ENCODE measurements around the gene ORAI3. TPM values are rescaled to one million over a fixed set of nuclear protein-coding genes. Genes with fewer than 3 reads are reported as not detected.

ORAI3 gene
- total RNA-seq, 1 donor from 2014 or later = 19.5 TPM

DNA sequence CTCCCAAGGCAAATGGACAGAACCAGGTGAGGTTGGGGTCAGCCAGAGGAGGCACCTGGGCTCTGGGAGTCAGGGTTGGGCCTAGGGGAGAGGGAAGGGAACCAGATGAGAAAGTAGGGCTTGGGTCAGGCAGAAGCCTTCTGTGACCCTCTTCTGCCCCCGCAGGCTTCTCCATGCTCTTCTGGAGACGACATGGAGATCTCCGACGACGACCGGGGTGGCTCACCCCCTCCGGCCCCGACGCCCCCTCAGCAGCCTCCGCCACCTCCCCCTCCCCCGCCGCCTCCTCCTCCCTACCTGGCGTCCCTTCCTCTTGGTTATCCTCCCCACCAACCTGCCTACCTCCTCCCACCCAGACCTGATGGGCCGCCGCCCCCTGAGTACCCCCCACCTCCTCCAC, 16.6 kb downstream of the ORAI3 start:
- DNase-seq (no peak), ATAC-seq (no peak)
- Histone ChIP-seq H3K4me1 (no peaks in the 10 kb centered on the region), H3K27ac (no peak overlapping the region), H3K36me3 (peaks cover 98% of the 10 kb centered on the region), H3K9me3 (no peaks in the 10 kb centered on the region), H3K27me3 (no peaks in the 10 kb centered on the region), H3K4me3 (no peak overlapping the region)
- intact Hi-C loops (cut with DNase I) = no loop called here
- TF ChIP-seq, protein P1, sequence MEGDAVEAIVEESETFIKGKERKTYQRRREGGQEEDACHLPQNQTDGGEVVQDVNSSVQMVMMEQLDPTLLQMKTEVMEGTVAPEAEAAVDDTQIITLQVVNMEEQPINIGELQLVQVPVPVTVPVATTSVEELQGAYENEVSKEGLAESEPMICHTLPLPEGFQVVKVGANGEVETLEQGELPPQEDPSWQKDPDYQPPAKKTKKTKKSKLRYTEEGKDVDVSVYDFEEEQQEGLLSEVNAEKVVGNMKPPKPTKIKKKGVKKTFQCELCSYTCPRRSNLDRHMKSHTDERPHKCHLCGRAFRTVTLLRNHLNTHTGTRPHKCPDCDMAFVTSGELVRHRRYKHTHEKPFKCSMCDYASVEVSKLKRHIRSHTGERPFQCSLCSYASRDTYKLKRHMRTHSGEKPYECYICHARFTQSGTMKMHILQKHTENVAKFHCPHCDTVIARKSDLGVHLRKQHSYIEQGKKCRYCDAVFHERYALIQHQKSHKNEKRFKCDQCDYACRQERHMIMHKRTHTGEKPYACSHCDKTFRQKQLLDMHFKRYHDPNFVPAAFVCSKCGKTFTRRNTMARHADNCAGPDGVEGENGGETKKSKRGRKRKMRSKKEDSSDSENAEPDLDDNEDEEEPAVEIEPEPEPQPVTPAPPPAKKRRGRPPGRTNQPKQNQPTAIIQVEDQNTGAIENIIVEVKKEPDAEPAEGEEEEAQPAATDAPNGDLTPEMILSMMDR (IDR thresholded peaks at IDR 0.05) = no peak

DNA sequence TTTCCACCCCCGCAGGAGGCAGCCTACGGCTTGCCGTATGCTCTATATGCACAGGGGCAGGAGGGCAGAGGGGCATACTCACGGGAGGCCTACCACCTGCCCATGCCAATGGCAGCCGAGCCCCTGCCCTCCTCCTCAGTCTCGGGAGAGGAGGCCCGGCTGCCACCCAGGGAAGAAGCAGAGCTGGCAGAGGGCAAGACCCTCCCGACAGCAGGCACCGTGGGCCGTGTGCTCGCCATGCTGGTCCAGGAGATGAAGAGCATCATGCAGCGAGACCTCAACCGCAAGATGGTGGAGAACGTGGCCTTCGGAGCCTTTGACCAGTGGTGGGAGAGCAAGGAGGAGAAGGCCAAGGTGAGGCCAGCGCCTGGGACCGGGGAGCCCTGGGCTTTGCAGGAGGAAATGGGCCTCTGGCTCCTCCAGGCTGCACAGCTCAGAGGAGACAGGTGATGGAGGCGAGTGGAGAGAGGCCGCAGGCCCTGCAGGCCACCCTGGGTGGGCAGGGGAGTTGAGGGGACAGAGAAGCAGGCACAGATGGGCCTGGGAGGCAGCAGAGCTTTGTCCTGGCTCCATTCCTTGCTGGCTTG, 17.3 kb downstream of the ORAI3 start:
- H3K4me3 ChIP-seq = no peak overlapping the region
- no peak for DNase-seq
- H3K4me1 ChIP-seq = no peaks in the 10 kb centered on the region
- TF ChIP-seq, protein P1 (IDR thresholded peaks at IDR 0.05) = no peak
- no peak overlapping the region for H3K27ac ChIP-seq
- no peaks in the 10 kb centered on the region for H3K9me3 ChIP-seq
- H3K36me3 ChIP-seq = peaks cover 98% of the 10 kb centered on the region
- intact Hi-C loops (cut with DNase I) = no loop called here
- H3K27me3 ChIP-seq = no peaks in the 10 kb centered on the region
- ATAC-seq = no peak

DNA sequence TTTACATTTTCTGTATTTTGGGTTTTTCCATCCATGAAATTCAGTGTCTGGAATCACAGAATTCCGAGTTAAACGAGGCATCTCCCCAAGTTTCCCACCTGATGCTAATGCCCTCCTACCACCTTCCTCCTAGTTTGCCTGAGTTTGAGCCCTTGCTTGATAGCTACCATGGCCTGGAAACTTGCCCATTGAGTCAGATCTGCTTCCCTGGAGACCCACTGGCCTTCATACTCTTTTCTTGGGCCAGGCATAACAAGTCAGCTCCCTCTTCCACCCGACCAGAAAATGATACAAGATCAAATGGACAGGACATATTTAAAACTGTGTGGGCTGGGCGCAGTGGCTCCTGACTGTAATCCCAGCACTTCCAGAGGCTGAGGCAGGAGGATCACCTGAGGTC, 18.9 kb downstream of the ORAI3 start:
- intact Hi-C loops (cut with DNase I) = no loop called here
- Histone ChIP-seq H3K9me3 (no peaks in the 10 kb centered on the region), H3K4me3 (no peak overlapping the region), H3K27ac (no peak overlapping the region), H3K27me3 (no peaks in the 10 kb centered on the region), H3K4me1 (no peaks in the 10 kb centered on the region), H3K36me3 (peaks cover 98% of the 10 kb centered on the region)
- DNase-seq (no peak), ATAC-seq (no peak)
- TF ChIP-seq, protein P1 (IDR thresholded peaks at IDR 0.05) = no peak

DNA sequence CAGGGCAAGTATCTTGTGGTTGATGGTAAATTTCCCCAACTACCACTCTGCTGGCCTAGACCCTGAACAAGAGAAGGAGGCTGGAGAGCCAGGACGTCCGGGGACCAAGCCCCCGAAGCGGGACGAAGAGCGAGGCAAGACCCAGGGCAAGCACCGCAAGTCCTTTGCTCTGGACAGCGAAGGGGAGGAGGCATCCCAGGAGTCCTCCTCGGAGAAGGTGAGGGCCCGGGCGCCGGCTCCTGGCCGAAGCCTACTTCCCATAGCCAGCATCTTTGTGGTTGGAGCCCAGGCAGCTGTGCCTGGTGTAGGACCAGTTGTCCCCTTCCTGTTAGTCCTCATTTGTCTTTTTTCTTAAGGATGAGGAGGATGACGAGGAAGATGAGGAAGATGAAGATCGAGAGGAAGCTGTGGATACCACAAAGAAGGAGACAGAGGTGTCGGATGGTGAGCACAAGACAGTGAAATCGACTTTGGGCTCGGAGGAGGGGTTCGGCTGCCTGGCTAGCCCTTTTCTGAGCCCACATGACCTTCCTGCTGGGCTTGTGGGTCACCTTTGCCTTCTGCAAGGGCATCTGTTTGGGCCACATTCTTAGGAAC, 20.5 kb downstream of the ORAI3 start:
- Histone ChIP-seq H3K36me3 (peaks cover 98% of the 10 kb centered on the region), H3K27me3 (no peaks in the 10 kb centered on the region), H3K9me3 (no peaks in the 10 kb centered on the region), H3K4me3 (no peak overlapping the region), H3K27ac (no peak overlapping the region), H3K4me1 (no peaks in the 10 kb centered on the region)
- intact Hi-C loops (cut with DNase I) = no loop called here
- TF ChIP-seq, protein P1 (IDR thresholded peaks at IDR 0.05) = no peak
- DNase-seq (no peak), ATAC-seq (no peak)

DNA sequence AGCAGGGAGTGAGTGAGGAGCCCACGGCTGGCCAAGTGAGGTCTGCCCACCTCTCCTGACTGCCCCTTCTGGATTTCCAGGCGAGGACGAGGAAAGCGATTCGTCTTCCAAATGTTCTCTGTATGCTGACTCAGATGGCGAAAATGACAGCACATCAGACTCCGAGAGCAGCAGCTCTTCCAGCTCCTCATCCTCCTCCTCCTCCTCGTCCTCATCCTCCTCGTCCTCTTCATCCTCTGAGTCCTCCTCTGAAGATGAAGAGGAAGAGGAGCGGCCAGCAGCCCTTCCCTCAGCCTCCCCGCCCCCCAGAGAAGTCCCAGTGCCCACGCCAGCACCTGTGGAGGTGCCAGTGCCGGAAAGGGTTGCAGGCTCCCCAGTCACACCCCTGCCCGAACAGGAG, 22.4 kb downstream of the ORAI3 start:
- H3K27me3 ChIP-seq = no peaks in the 10 kb centered on the region
- intact Hi-C loops (cut with DNase I) = no loop called here
- no peaks in the 10 kb centered on the region for H3K4me1 ChIP-seq
- TF ChIP-seq, protein P1 (IDR thresholded peaks at IDR 0.05) = no peak
- no peaks in the 10 kb centered on the region for H3K9me3 ChIP-seq
- DNase-seq (no peak), ATAC-seq (no peak)
- H3K4me3 ChIP-seq = no peak overlapping the region
- H3K36me3 ChIP-seq = peaks cover 98% of the 10 kb centered on the region
- no peak overlapping the region for H3K27ac ChIP-seq

Data from upper lobe of right lung (tissue), 1 donor.